Mucosa of stomach (tissue), 1 donor: ENCODE measurements around the gene FAM110D.

Experiments used
- H3K27me3 ChIP-seq: one replicate; pipeline ENCODE4 v1.7.0; 2013; ENCODE audit warnings: mild to moderate bottlenecking, low read length; ENCODE audit not compliant: control insufficient read depth, insufficient read depth
- H3K36me3 ChIP-seq: one replicate; pipeline ENCODE4 v1.7.0; 2013; ENCODE audit warnings: low read length; ENCODE audit not compliant: control insufficient read depth, insufficient read depth
- H3K4me1 ChIP-seq: one replicate; pipeline ENCODE4 v1.7.0; 2013; ENCODE audit warnings: mild to moderate bottlenecking, low read length; ENCODE audit not compliant: control insufficient read depth, insufficient read depth
- H3K4me3 ChIP-seq: one replicate; pipeline ENCODE4 v1.7.0; 2013; ENCODE audit warnings: low read length
- H3K9ac ChIP-seq: one replicate; pipeline ENCODE4 v1.7.0; 2013; ENCODE audit warnings: mild to moderate bottlenecking, low read length, moderate library complexity
- H3K9me3 ChIP-seq: one replicate; pipeline ENCODE4 v1.7.0; 2013; ENCODE audit warnings: mild to moderate bottlenecking, low read length, moderate library complexity; ENCODE audit not compliant: control insufficient read depth
- donor health status: Pancreatic carcinoma.

FAM110D gene

GRCh38 chr1:26188477-26188876 lies 29.6 kb downstream of the FAM110D start:
- no peaks in the 10 kb centered on the region for H3K36me3 ChIP-seq
- H3K4me3 ChIP-seq: no peak overlapping the region
- H3K4me1 ChIP-seq: no peaks in the 10 kb centered on the region
- H3K9ac ChIP-seq: no peak overlapping the region
- H3K9me3 ChIP-seq: no peaks in the 10 kb centered on the region
- H3K27me3 ChIP-seq: no peaks in the 10 kb centered on the region

GRCh38 chr1:26189331-26189730 lies 30.5 kb downstream of the FAM110D start:
- H3K36me3 ChIP-seq: no peaks in the 10 kb centered on the region
- H3K9me3 ChIP-seq: no peaks in the 10 kb centered on the region
- no peaks in the 10 kb centered on the region for H3K4me1 ChIP-seq
- H3K27me3 ChIP-seq: no peaks in the 10 kb centered on the region
- no peak overlapping the region for H3K9ac ChIP-seq
- no peak overlapping the region for H3K4me3 ChIP-seq

GRCh38 chr1:26189751-26190275 lies 30.9 kb downstream of the FAM110D start:
- Histone ChIP-seq H3K4me3 (no peak overlapping the region), H3K9ac (no peak overlapping the region), H3K27me3 (no peaks in the 10 kb centered on the region)

GRCh38 chr1:26190373-26190987 lies 31.6 kb downstream of the FAM110D start, which contains the start of gene CATSPER4:
Gene CATSPER4 (plus strand): TSS chr1:26190602. CDS start chr1:26190628, 26 bp downstream.
- no peak within 1 kb of the TSS for H3K9ac ChIP-seq
- H3K4me3 ChIP-seq: no peak within 1 kb of the TSS
- no peaks in the 10 kb centered on the region for H3K27me3 ChIP-seq
- no peaks in the 10 kb centered on the region for H3K36me3 ChIP-seq
- no peaks in the 10 kb centered on the region for H3K4me1 ChIP-seq
- H3K9me3 ChIP-seq: no peaks in the 10 kb centered on the region

More at GRCh38 chr1:26189751-26190275, 30.9 kb downstream of the FAM110D start:
- Histone ChIP-seq H3K9me3 (no peaks in the 10 kb centered on the region), H3K4me1 (no peaks in the 10 kb centered on the region), H3K36me3 (no peaks in the 10 kb centered on the region)

DNA sequence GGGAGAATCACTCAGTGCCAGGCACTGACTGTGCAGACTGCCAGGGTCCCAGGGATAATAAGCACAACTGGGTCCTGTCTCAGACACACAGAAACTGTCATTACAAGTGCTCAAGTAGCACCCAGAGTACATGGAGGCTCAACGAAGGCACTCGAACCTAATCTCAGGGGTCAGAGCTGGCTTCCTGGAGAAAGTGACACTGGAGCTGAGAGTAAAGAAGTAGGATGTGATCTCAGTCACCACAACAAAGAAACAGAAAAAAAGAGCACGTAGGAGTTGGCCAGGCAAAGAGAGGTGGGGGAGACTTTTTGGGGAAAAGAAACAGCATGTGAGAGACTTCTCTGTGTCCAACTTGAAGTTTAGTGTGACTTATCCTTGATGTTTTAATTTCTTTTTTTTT lies 32.9 kb downstream of the FAM110D start:
- H3K4me1 ChIP-seq: no peaks in the 10 kb centered on the region
- no peaks in the 10 kb centered on the region for H3K27me3 ChIP-seq
- no peaks in the 10 kb centered on the region for H3K36me3 ChIP-seq
- no peaks in the 10 kb centered on the region for H3K9me3 ChIP-seq
- no peak overlapping the region for H3K4me3 ChIP-seq
- no peak overlapping the region for H3K9ac ChIP-seq

GRCh38 chr1:26195805-26196204 lies 36.9 kb downstream of the FAM110D start:
- H3K4me1 ChIP-seq: no peaks in the 10 kb centered on the region
- no peak overlapping the region for H3K9ac ChIP-seq
- H3K36me3 ChIP-seq: no peaks in the 10 kb centered on the region
- no peaks in the 10 kb centered on the region for H3K27me3 ChIP-seq
- H3K4me3 ChIP-seq: no peak overlapping the region
- H3K9me3 ChIP-seq: no peaks in the 10 kb centered on the region

DNA sequence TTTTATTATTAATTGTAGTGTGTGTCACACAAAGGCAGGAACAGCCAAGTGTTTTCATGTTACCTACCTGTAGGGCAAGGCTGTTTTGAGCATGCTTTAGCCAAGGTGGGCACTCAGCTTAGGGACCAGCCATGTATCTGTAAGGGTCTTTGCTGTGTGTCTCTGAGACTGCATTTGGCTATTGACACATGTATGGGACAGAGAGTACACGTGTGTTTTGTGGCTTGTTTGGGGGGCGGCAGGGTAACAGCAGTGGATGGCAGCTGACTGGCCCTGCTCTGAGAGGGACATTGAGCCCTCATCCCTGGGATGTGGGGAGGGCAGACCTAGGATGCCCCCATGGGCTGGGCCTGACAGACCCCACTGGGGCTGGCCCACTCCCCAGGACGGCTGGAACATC lies 38.4 kb downstream of the FAM110D start:
- Histone ChIP-seq H3K9me3 (no peaks in the 10 kb centered on the region), H3K27me3 (no peaks in the 10 kb centered on the region), H3K4me3 (no peak overlapping the region), H3K4me1 (no peaks in the 10 kb centered on the region), H3K36me3 (no peaks in the 10 kb centered on the region), H3K9ac (no peak overlapping the region)

DNA sequence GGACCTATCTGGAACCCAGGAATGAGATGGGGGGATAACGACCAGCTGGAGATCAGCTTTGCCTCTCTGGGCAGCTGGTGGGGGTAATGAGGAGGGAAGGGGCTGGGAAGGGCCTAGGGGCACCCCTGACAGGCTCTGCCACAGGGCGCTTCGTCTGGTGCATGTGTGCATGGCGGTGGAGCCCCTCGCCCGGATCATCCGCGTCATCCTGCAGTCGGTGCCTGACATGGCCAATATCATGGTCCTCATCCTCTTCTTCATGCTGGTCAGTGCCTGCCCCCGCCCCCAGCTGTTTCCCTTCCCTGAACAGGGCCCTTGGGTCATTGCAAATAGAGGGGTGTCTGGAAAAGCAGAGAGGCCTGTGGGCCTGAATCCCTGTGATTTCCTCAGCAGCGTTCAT lies 38.9 kb downstream of the FAM110D start:
- Histone ChIP-seq H3K27me3 (peaks cover 3% of the 10 kb centered on the region), H3K9me3 (no peaks in the 10 kb centered on the region), H3K4me3 (no peak overlapping the region)

GRCh38 chr1:26200413-26200812 lies 41.5 kb downstream of the FAM110D start:
- Histone ChIP-seq H3K4me1 (no peaks in the 10 kb centered on the region), H3K4me3 (no peak overlapping the region), H3K9ac (no peak overlapping the region), H3K9me3 (no peaks in the 10 kb centered on the region), H3K27me3 (peaks cover 9% of the 10 kb centered on the region), H3K36me3 (no peaks in the 10 kb centered on the region)

More for the DNA sequence above, 38.9 kb downstream of the FAM110D start:
- H3K9ac ChIP-seq: no peak overlapping the region
- no peaks in the 10 kb centered on the region for H3K4me1 ChIP-seq
- no peaks in the 10 kb centered on the region for H3K36me3 ChIP-seq

GRCh38 chr1:26203642-26204318 lies 44.9 kb downstream of the FAM110D start:
- Histone ChIP-seq H3K9ac (no peak overlapping the region), H3K4me1 (no peaks in the 10 kb centered on the region), H3K9me3 (no peaks in the 10 kb centered on the region), H3K4me3 (no peak overlapping the region), H3K27me3 (peaks cover 9% of the 10 kb centered on the region), H3K36me3 (no peaks in the 10 kb centered on the region)

- Histone ChIP-seq H3K36me3 (no peaks in the 10 kb centered on the region), H3K9me3 (no peaks in the 10 kb centered on the region), H3K27me3 (no peaks in the 10 kb centered on the region), H3K4me1 (no peaks in the 10 kb centered on the region), H3K9ac (no peak overlapping the region), H3K4me3 (no peak overlapping the region)
These were observed 51.4 kb downstream of the FAM110D start for GRCh38 chr1:26210147-26210870.

DNA sequence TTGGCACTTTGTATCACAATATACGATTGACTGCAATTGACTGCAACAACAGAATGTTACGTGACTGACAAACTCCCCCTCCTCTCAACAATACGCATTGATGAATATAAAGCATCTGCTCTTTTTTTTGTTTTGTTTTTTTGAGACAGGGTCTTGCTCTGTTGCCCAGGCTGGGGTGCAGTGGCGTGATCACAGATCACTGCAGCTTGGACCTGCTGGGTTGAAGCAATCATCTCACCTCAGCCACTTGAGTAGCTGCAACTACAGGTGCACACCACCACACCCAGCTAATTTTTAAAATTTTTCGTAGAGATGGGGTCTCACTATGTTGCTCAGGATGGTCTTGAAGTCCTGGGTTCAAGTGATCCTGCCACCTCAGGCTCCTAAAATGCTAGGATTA lies 53.8 kb downstream of the FAM110D start:
- Histone ChIP-seq H3K4me3 (no peak overlapping the region), H3K9me3 (no peaks in the 10 kb centered on the region), H3K27me3 (no peaks in the 10 kb centered on the region), H3K9ac (no peak overlapping the region), H3K36me3 (no peaks in the 10 kb centered on the region), H3K4me1 (no peaks in the 10 kb centered on the region)
